Measurements from ENCODE around the gene CACNA2D3. TPM values are rescaled to one million over a fixed set of nuclear protein-coding genes. Genes with fewer than 3 reads are reported as not detected.

The CACNA2D3 gene
- polyA plus RNA-seq, 1 donor from 2014 or later, result 26.2 TPM

DNA sequence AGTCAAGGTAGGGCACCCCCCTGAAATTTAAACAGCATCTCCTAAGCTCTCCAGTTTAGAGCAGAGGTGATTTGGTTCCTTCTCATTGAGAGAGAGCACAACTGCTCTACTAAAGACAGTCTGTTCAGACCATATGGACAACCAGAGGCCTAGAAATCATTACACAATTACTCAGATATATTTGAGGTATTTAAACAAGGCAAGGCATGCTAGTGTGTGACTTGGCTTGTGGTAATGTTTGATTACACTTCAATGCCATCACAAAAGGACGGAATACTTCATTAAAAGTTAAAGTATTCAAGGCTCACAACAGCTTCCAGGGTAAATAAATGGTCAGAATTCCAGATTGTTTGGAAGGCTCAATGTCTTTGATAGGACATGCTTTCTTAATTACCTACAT lies 695.3 kb downstream of the CACNA2D3 start:
- Histone ChIP-seq H2AFZ (ENCODE audit: low read depth, low read length) (no peak overlapping the region), H3K9ac (ENCODE audit: low read length) (no peak overlapping the region), H3K36me3 (ENCODE audit: insufficient read depth, low read length) (no peaks in the 10 kb centered on the region), H3K9me3 (ENCODE audit: low read length) (no peaks in the 10 kb centered on the region), H3K79me2 (replicated peaks; ENCODE audit: insufficient read depth, low read length) (no peaks in the 10 kb centered on the region), H3K4me2 (ENCODE audit: low read length) (no peak overlapping the region), H3F3A (ENCODE audit: insufficient read depth, low read length, poor library complexity, severe bottlenecking) (no peaks in the 10 kb centered on the region), H3K27ac (ENCODE audit: low read length) (no peak overlapping the region), H3K4me3 (ENCODE audit: low read length) (no peak overlapping the region), H3K9me2 (ENCODE audit: insufficient read depth, low read length) (no peaks in the 10 kb centered on the region), H3K27me3 (ENCODE audit: insufficient read depth, low read depth, low read length) (peaks cover 86% of the 10 kb centered on the region), H4K20me1 (ENCODE audit: insufficient read depth) (no peaks in the 10 kb centered on the region)
- TF ChIP-seq, protein P1, sequence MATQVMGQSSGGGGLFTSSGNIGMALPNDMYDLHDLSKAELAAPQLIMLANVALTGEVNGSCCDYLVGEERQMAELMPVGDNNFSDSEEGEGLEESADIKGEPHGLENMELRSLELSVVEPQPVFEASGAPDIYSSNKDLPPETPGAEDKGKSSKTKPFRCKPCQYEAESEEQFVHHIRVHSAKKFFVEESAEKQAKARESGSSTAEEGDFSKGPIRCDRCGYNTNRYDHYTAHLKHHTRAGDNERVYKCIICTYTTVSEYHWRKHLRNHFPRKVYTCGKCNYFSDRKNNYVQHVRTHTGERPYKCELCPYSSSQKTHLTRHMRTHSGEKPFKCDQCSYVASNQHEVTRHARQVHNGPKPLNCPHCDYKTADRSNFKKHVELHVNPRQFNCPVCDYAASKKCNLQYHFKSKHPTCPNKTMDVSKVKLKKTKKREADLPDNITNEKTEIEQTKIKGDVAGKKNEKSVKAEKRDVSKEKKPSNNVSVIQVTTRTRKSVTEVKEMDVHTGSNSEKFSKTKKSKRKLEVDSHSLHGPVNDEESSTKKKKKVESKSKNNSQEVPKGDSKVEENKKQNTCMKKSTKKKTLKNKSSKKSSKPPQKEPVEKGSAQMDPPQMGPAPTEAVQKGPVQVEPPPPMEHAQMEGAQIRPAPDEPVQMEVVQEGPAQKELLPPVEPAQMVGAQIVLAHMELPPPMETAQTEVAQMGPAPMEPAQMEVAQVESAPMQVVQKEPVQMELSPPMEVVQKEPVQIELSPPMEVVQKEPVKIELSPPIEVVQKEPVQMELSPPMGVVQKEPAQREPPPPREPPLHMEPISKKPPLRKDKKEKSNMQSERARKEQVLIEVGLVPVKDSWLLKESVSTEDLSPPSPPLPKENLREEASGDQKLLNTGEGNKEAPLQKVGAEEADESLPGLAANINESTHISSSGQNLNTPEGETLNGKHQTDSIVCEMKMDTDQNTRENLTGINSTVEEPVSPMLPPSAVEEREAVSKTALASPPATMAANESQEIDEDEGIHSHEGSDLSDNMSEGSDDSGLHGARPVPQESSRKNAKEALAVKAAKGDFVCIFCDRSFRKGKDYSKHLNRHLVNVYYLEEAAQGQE (IDR thresholded peaks at IDR 0.05; ENCODE audit: borderline replicate concordance), result no peak
- TF ChIP-seq EZH2 (IDR thresholded peaks at IDR 0.05; ENCODE audit: borderline replicate concordance, insufficient read depth, low read length, poor library complexity, severe bottlenecking), result no peak
- no peak for TF ChIP-seq MXI1 (conservative IDR thresholded peaks at IDR 0.05; ENCODE audit: poor library complexity, severe bottlenecking)
- no peak for TF ChIP-seq SMC3 (conservative IDR thresholded peaks at IDR 0.05; ENCODE audit: poor library complexity)
- TF ChIP-seq POLR2AphosphoS5 (IDR thresholded peaks at IDR 0.05), result no peak
- TF ChIP-seq, protein P2, sequence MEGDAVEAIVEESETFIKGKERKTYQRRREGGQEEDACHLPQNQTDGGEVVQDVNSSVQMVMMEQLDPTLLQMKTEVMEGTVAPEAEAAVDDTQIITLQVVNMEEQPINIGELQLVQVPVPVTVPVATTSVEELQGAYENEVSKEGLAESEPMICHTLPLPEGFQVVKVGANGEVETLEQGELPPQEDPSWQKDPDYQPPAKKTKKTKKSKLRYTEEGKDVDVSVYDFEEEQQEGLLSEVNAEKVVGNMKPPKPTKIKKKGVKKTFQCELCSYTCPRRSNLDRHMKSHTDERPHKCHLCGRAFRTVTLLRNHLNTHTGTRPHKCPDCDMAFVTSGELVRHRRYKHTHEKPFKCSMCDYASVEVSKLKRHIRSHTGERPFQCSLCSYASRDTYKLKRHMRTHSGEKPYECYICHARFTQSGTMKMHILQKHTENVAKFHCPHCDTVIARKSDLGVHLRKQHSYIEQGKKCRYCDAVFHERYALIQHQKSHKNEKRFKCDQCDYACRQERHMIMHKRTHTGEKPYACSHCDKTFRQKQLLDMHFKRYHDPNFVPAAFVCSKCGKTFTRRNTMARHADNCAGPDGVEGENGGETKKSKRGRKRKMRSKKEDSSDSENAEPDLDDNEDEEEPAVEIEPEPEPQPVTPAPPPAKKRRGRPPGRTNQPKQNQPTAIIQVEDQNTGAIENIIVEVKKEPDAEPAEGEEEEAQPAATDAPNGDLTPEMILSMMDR (IDR thresholded peaks at IDR 0.05; ENCODE audit: poor library complexity, severe bottlenecking), result no peak
- no peak for TF ChIP-seq TAF1 (IDR thresholded peaks at IDR 0.05; ENCODE audit: low read depth)
- TF ChIP-seq EP300 (conservative IDR thresholded peaks at IDR 0.05; ENCODE audit: poor library complexity, severe bottlenecking), result no peak
- TF ChIP-seq RAD21 (conservative IDR thresholded peaks at IDR 0.05), result no peak

DNA sequence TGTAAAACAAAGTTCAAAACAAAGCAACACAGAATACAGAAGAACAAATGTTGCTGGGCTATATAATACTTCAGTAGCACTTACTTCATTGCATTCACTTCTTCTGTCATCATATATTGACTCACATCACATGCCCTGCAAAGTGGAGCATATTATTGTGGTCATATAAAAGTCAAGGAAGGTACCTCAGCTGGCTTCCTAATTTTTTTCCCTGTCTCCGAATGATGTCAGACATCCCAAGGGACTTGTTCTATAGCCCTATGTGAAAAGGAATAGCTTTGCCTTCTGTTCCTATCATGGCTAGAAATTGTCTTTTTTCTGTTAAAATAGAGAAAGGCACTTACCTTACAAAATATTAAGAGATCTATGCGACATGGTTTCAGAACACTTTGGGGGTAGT lies 696.1 kb downstream of the CACNA2D3 start:
- no peaks in the 10 kb centered on the region for H3K36me3 ChIP-seq (ENCODE audit: insufficient read depth, low read length)
- H3K9ac ChIP-seq (ENCODE audit: low read length), result no peak overlapping the region
- no peaks in the 10 kb centered on the region for H3K9me2 ChIP-seq (ENCODE audit: insufficient read depth, low read length)
- H3K27me3 ChIP-seq (ENCODE audit: insufficient read depth, low read depth, low read length), result peaks cover 86% of the 10 kb centered on the region
- TF ChIP-seq RAD21 (conservative IDR thresholded peaks at IDR 0.05), result no peak
- TF ChIP-seq EP300 (conservative IDR thresholded peaks at IDR 0.05; ENCODE audit: poor library complexity, severe bottlenecking), result no peak
- TF ChIP-seq POLR2AphosphoS5 (IDR thresholded peaks at IDR 0.05), result no peak
- TF ChIP-seq TAF1 (IDR thresholded peaks at IDR 0.05; ENCODE audit: low read depth), result no peak
- TF ChIP-seq SMC3 (conservative IDR thresholded peaks at IDR 0.05; ENCODE audit: poor library complexity), result no peak
- TF ChIP-seq EZH2 (IDR thresholded peaks at IDR 0.05; ENCODE audit: borderline replicate concordance, insufficient read depth, low read length, poor library complexity, severe bottlenecking), result no peak
- TF ChIP-seq, protein P1 (IDR thresholded peaks at IDR 0.05; ENCODE audit: borderline replicate concordance), result no peak
- no peak for TF ChIP-seq MXI1 (conservative IDR thresholded peaks at IDR 0.05; ENCODE audit: poor library complexity, severe bottlenecking)
- TF ChIP-seq, protein P2 (IDR thresholded peaks at IDR 0.05; ENCODE audit: poor library complexity, severe bottlenecking), result no peak
- no peak overlapping the region for H3K27ac ChIP-seq (ENCODE audit: low read length)
- H3K79me2 ChIP-seq (replicated peaks; ENCODE audit: insufficient read depth, low read length), result no peaks in the 10 kb centered on the region
- no peaks in the 10 kb centered on the region for H3F3A ChIP-seq (ENCODE audit: insufficient read depth, low read length, poor library complexity, severe bottlenecking)
- H3K4me3 ChIP-seq (ENCODE audit: low read length), result no peak overlapping the region
- no peaks in the 10 kb centered on the region for H4K20me1 ChIP-seq (ENCODE audit: insufficient read depth)
- H3K4me2 ChIP-seq (ENCODE audit: low read length), result no peak overlapping the region
- no peak overlapping the region for H2AFZ ChIP-seq (ENCODE audit: low read depth, low read length)
- no peaks in the 10 kb centered on the region for H3K9me3 ChIP-seq (ENCODE audit: low read length)

Data from neural cell (in vitro differentiated cells).